K562 (cell line): ENCODE measurements around the gene CLCN5. TPM values are rescaled to one million over a fixed set of nuclear protein-coding genes. Genes with fewer than 3 reads are reported as not detected.

ENCODE experiments used
- ATAC-seq: fragments of 200-7000 bp; cut with Tn5 transposase; 3 replicates; pipeline ENCODE4 v1.9.1; 2020; ENCODE audit warnings: moderate library complexity
- BruUV-seq: library from RNA; stranded (reverse); fragments of 400-500 nt; replicated peaks from 2 replicates; lab custom pipeline; 2021; lab: Mats Ljungman, UMichigan
- CTCF ChIA-PET: fragments of 300-600 bp; formaldehyde crosslinking; extraction: SDS; loops from one replicate; lab custom pipeline; 2021; ENCODE audit warnings: low intra/inter-chr PET ratio; lab: Yijun Ruan, JAX
- POLR2A ChIA-PET: fragments of 300-600, 350-650 bp; sonication (Branson Sonifier 250); formaldehyde crosslinking; extraction: SDS; loops from one replicate; lab custom pipeline; 2021; ENCODE audit warnings: antibody characterized with exemption, inconsistent platforms; lab: Yijun Ruan, JAX
- DNase-seq, 4 experiments: peaks; one replicate each; pipeline versions ENCODE4 v3.0.0 to v3.0.0-alpha.2; 2011 to 2018; ENCODE audit warnings: low spot score in 3 of 4, mixed read lengths in 3 of 4; ENCODE audit errors: extremely low read depth in 1 of 4
- FAIRE-seq: peaks from 2 replicates; lab custom pipeline; 2011; peaks lifted over from hg19 to GRCh38; lab: Jason Lieb, UNC
- H2AFZ ChIP-seq: 2 replicates; pipeline ENCODE4 v1.6.0; 2011; ENCODE audit warnings: low read depth, low read length, control low read depth, inconsistent platforms
- H3K27ac ChIP-seq: fragments of 200-600 bp; 3 replicates; pipeline ENCODE4 v1.8.0; 2011; ENCODE audit warnings: low read depth, mild to moderate bottlenecking, control low read depth, inconsistent platforms, low read length, moderate library complexity, mixed read lengths; ENCODE audit errors: extremely low read depth
- H3K27me3 ChIP-seq, 2 experiments: fragments of 300-600 bp in 1 of 2; 2 replicates in 1 of 2; 3 replicates in 1 of 2; pipeline versions ENCODE4 v1.6.0 to v1.8.0; 2011; ENCODE audit warnings: inconsistent platforms in 2 of 2, low read length in 2 of 2, mild to moderate bottlenecking in 1 of 2, mixed read lengths in 1 of 2, moderate library complexity in 1 of 2; ENCODE audit not compliant: control insufficient read depth in 2 of 2, insufficient read depth in 2 of 2
- H3K36me3 ChIP-seq: fragments of 300-600 bp; 3 replicates; pipeline ENCODE4 v1.8.0; 2011; ENCODE audit warnings: mild to moderate bottlenecking, low read length, inconsistent platforms; ENCODE audit not compliant: control insufficient read depth, insufficient read depth
- H3K4me1 ChIP-seq, 2 experiments: fragments of 200-600 bp in 1 of 2; replicated peaks in 1 of 2; 2 replicates in 1 of 2; 3 replicates in 1 of 2; pipeline versions ENCODE4 v1.5.1 to v1.8.0; 2011; ENCODE audit warnings: inconsistent platforms in 2 of 2, low read length in 2 of 2, mild to moderate bottlenecking in 1 of 2, mixed read lengths in 1 of 2, moderate library complexity in 1 of 2; ENCODE audit not compliant: control insufficient read depth in 2 of 2, insufficient read depth in 2 of 2
- H3K4me2 ChIP-seq: 2 replicates; pipeline ENCODE4 v1.6.1; 2011; ENCODE audit warnings: low read length, control low read depth, inconsistent platforms, mixed read lengths; ENCODE audit not compliant: insufficient read depth
- H3K4me3 ChIP-seq: fragments of 200-600 bp; sonication (generic), shearing (Covaris generic); 2 replicates; pipeline ENCODE4 v1.5.1; 2016; ENCODE audit warnings: control low read depth, inconsistent platforms
- H3K79me2 ChIP-seq: fragments of 200-600 bp; 3 replicates; pipeline ENCODE4 v1.8.0; 2011; ENCODE audit warnings: low read length, inconsistent platforms; ENCODE audit not compliant: control insufficient read depth, insufficient read depth
- H3K9ac ChIP-seq, 2 experiments: 2 replicates each; pipeline versions ENCODE4 v1.6.0 to v1.6.1; 2011; ENCODE audit warnings: low read depth in 2 of 2, low read length in 2 of 2, control low read depth in 1 of 2, inconsistent platforms in 1 of 2, mild to moderate bottlenecking in 1 of 2, mixed read lengths in 1 of 2; ENCODE audit not compliant: insufficient read depth in 1 of 2
- H3K9me1 ChIP-seq: one replicate; pipeline ENCODE4 v1.6.0; 2011; ENCODE audit warnings: inconsistent platforms, mild to moderate bottlenecking, low read length, moderate library complexity; ENCODE audit not compliant: control insufficient read depth, insufficient read depth
- H3K9me3 ChIP-seq: replicated peaks from 2 replicates; pipeline ENCODE4 v1.5.1; 2011; ENCODE audit warnings: low read depth, low read length, inconsistent platforms; ENCODE audit not compliant: control insufficient read depth, insufficient read depth
- H4K20me1 ChIP-seq: replicated peaks from 2 replicates; pipeline ENCODE4 v1.6.1; 2011; ENCODE audit warnings: low read length, inconsistent platforms, mixed read lengths; ENCODE audit not compliant: control insufficient read depth, insufficient read depth
- BRD9 ChIP-seq: fragments of 450-650 bp; IDR thresholded peaks from 2 replicates; pipeline ENCODE4 v1.6.1; 2018; ENCODE audit warnings: low read depth; ENCODE audit not compliant: partially characterized antibody
- CREB3L1 ChIP-seq: fragments of 450-650 bp; IDR thresholded peaks from 2 replicates; pipeline ENCODE4 v1.6.1; 2014; ENCODE audit warnings: low read depth, mild to moderate bottlenecking, moderate library complexity, borderline replicate concordance
- CREBBP ChIP-seq: IDR thresholded peaks from one replicate; pipeline ENCODE4 v1.6.1; 2012; ENCODE audit warnings: low read depth, mild to moderate bottlenecking, control low read depth, inconsistent platforms, low read length
- GMEB1 ChIP-seq: fragments of 250-450 bp; sonication (Bioruptor Pico); IDR thresholded peaks from 2 replicates; pipeline ENCODE4 v1.4.0; 2020; ENCODE audit warnings: mild to moderate bottlenecking
- GTF2E2 ChIP-seq: fragments of 200-800 bp; sonication (Bioruptor generic); IDR thresholded peaks from 2 replicates; pipeline ENCODE4 v1.6.1; 2016; ENCODE audit warnings: missing genetic modification characterization, missing compliant biosample characterization
- HMG20B ChIP-seq: fragments of 250-450 bp; sonication (Bioruptor Pico); IDR thresholded peaks from 2 replicates; pipeline ENCODE4 v1.5.0; 2021; ENCODE audit warnings: mild to moderate bottlenecking
- NONO ChIP-seq, 2 experiments: fragments of 200-400 bp in 1 of 2; fragments of 450-650 bp in 1 of 2; formaldehyde crosslinking in 1 of 2; IDR thresholded peaks; 2 replicates each; pipeline ENCODE4 v1.6.1; 2017; ENCODE audit warnings: low read depth in 2 of 2, mild to moderate bottlenecking in 2 of 2, moderate library complexity in 2 of 2, low read length in 1 of 2
- PHF21A ChIP-seq: fragments of 450-650 bp; IDR thresholded peaks from 2 replicates; pipeline ENCODE4 v1.6.1; 2017; ENCODE audit warnings: low read depth, borderline replicate concordance
- SAP30 ChIP-seq: fragments of 200-600 bp; sonication (generic); IDR thresholded peaks from 2 replicates; pipeline ENCODE4 v1.6.1; 2012; ENCODE audit warnings: borderline replicate concordance, low read depth, mild to moderate bottlenecking, moderate library complexity, low read length, control low read depth, inconsistent platforms; ENCODE audit not compliant: insufficient read depth, poor library complexity, severe bottlenecking
- TGIF2 ChIP-seq: sonication (generic); formaldehyde crosslinking; IDR thresholded peaks from 2 replicates; pipeline ENCODE4 v1.8.1; 2022; ENCODE audit warnings: mild to moderate bottlenecking, missing genetic modification reagents, moderate library complexity
- ZHX1 ChIP-seq: fragments of 150-350 bp; conservative IDR thresholded peaks from 2 replicates; pipeline ENCODE4 v1.6.1; 2014; ENCODE audit warnings: low read length
- ZNF23 ChIP-seq: fragments of 250-450 bp; sonication (Bioruptor Pico); IDR thresholded peaks from 2 replicates; pipeline ENCODE4 v1.4.0; 2020; ENCODE audit warnings: mild to moderate bottlenecking
- ZNF444 ChIP-seq: fragments of 250-450 bp; sonication (Bioruptor Pico); IDR thresholded peaks from 2 replicates; pipeline ENCODE4 v1.4.0; 2020; ENCODE audit warnings: mild to moderate bottlenecking, moderate library complexity
- ZNF511 ChIP-seq: sonication (generic); formaldehyde crosslinking; IDR thresholded peaks from 2 replicates; pipeline ENCODE4 v1.8.0; 2022; ENCODE audit warnings: mild to moderate bottlenecking, missing genetic modification reagents
- ZNF589 ChIP-seq: fragments of 200-800 bp; sonication (Bioruptor generic); IDR thresholded peaks from 2 replicates; pipeline ENCODE4 v1.6.1; 2016; ENCODE audit warnings: low read depth, missing genetic modification characterization, missing compliant biosample characterization
- WGBS: fragments of 100-300 bp; shearing (Covaris generic); methylation state at CpG from one replicate; pipeline ENCODE4 v1.1.6; 2016; ENCODE audit warnings: low coverage, mixed read lengths; ENCODE audit not compliant: insufficient coverage; ENCODE audit errors: missing lambda C conversion rate; 5-methylcytosine and 5-hydroxymethylcytosine counted together
- in situ Hi-C: fragments of 300-500 bp; cut with MboI; formaldehyde crosslinking; loops from 4 replicates; pipeline ENCODE4 v1.15.0; 2018; ENCODE audit warnings: inconsistent platforms, mixed read lengths
- intact Hi-C: fragments of 100-400 bp; cut with micrococcal nuclease; formaldehyde crosslinking; loops from 2 replicates; pipeline ENCODE4 v1.14.2; 2022
- polyA plus RNA-seq, 8 experiments: library from polyadenylated mRNA; depleted of rRNA in 4 of 8; stranded (reverse) in 5 of 8; unstranded in 3 of 8; fragments of >200 nt; fragmentation: Nextera tagmentation in 2 of 8; fragmentation: Illumina TruSeq in 1 of 8; extraction: Ambion mirVana in 2 of 8; extraction: Trizol in 1 of 8; gene quantifications; 2 replicates each; pipeline versions ENCODE4 v1.2.1 to v1.2.3, GENCODE V29; 2011 to 2014; ENCODE audit warnings: inconsistent platforms in 1 of 8, missing spikeins in 1 of 8
- total RNA-seq, 7 experiments: library from RNA; depleted of rRNA in 6 of 7; stranded (reverse); fragments of >200 nt in 6 of 7; fragmentation: Illumina TruSeq in 2 of 7; extraction: Trizol in 2 of 7; gene quantifications; 2 replicates each; pipeline versions ENCODE4 v1.2.1 to v1.2.3, GENCODE V29; 2011 to 2021; ENCODE audit warnings: low replicate concordance in 1 of 7

The CLCN5 gene
- total and polyA plus RNA-seq, 9 of the 15 experiments (the other 6 are each of a cell fraction or from before 2014, with no cell fraction given): 0.94 to 11.8 (median 7.1) TPM

GRCh38 chrX:50049228-50049627 lies 126.8 kb downstream of the CLCN5 start:
- Histone ChIP-seq H3K9me3 (no peaks in the 10 kb centered on the region), H3K9me1 (no peaks in the 10 kb centered on the region), H3K4me1 (no peaks in the 10 kb centered on the region; a peak in 1 of 5 replicates), H2AFZ (no peak overlapping the region), H4K20me1 (no peaks in the 10 kb centered on the region), H3K4me3 (no peak overlapping the region), H3K79me2 (no peaks in the 10 kb centered on the region), H3K4me2 (no peak overlapping the region), H3K27me3 (no peaks in the 10 kb centered on the region), H3K9ac (no peak overlapping the region), H3K27ac (no peak overlapping the region), H3K36me3 (no peaks in the 10 kb centered on the region)
- CTCF ChIA-PET: no interaction called here
- 0% methylated on average over 1 of the region's 1 CpG for WGBS
- in situ Hi-C loops (no loop called here), intact Hi-C loops (no loop called here)
- no peak for DNase-seq
- no TSS peak for BruUV-seq
- TF ChIP-seq BRD9: no peak
- TF ChIP-seq NONO (IDR thresholded peaks at IDR 0.05; ENCODE audit: low read depth in 2 of 2, low read length in 1 of 2): no peak
- no peak for TF ChIP-seq ZNF589 (CRISPR knock-in tag)
- no peak for TF ChIP-seq HMG20B (CRISPR knock-in tag)
- no peak for TF ChIP-seq ZNF23 (CRISPR knock-in tag)
- no peak for TF ChIP-seq SAP30
- TF ChIP-seq TGIF2 (CRISPR knock-in tag): no peak
- no peak for TF ChIP-seq ZNF511 (CRISPR knock-in tag)
- no peak for TF ChIP-seq GTF2E2 (tag)
- no peak for TF ChIP-seq PHF21A
- no peak for TF ChIP-seq ZNF444
- no peak for TF ChIP-seq CREBBP
- TF ChIP-seq CREB3L1: no peak
- TF ChIP-seq ZHX1: no peak
- no peak for TF ChIP-seq GMEB1 (CRISPR knock-in tag)
- POLR2A ChIA-PET: no interaction called here
- no peak for FAIRE-seq
- no peak for ATAC-seq
